HG03039 (cell line): Measurements from ENCODE around the gene CLCN2.

ENCODE experiments used
- ATAC-seq: cut with Tn5 transposase; IDR thresholded peaks from one replicate; pipeline ENCODE4 v1.9.1; 2021; ENCODE audit warnings: mild to moderate bottlenecking, moderate library complexity; ENCODE audit not compliant: unreplicated experiment

The CLCN2 gene

GRCh38 chr3:184381261-184382224 lies 20.1 kb upstream of the CLCN2 start:
- ATAC-seq, result no peak

GRCh38 chr3:184380627-184381260 lies 19.3 kb upstream of the CLCN2 start:
- ATAC-seq, result no peak

- no peak for ATAC-seq
These were observed 18.8 kb upstream of the CLCN2 start for GRCh38 chr3:184380185-184380626.

- no peak for ATAC-seq
These were observed 18.2 kb upstream of the CLCN2 start, which contains the start of gene CHRD for GRCh38 chr3:184379358-184380184. Gene CHRD (plus strand): TSS chr3:184380054. CDS start chr3:184380319, 265 bp downstream.

- no peak for ATAC-seq
These were observed 17.4 kb upstream of the CLCN2 start for GRCh38 chr3:184378651-184379357.

- no peak for ATAC-seq
These were observed 16.6 kb upstream of the CLCN2 start, which contains the start of gene THPO for GRCh38 chr3:184377882-184378445. Gene THPO (minus strand): TSS chr3:184378207. CDS start chr3:184376259, 1,948 bp downstream.

GRCh38 chr3:184377374-184377773 lies 16.0 kb upstream of the CLCN2 start:
- no peak for ATAC-seq

GRCh38 chr3:184375747-184376461 lies 14.5 kb upstream of the CLCN2 start:
- ATAC-seq, result no peak

- ATAC-seq, result no peak
These were observed 12.0 kb upstream of the CLCN2 start for GRCh38 chr3:184373422-184373821.

- no peak for ATAC-seq
These were observed 11.5 kb upstream of the CLCN2 start for GRCh38 chr3:184372911-184373310.

- ATAC-seq, result no peak
These were observed 11.0 kb upstream of the CLCN2 start for GRCh38 chr3:184372296-184372821.

GRCh38 chr3:184371570-184372018 lies 10.2 kb upstream of the CLCN2 start:
- ATAC-seq, result no peak

GRCh38 chr3:184368586-184369183 lies 7.3 kb upstream of the CLCN2 start:
- no peak for ATAC-seq

- no peak for ATAC-seq
These were observed 6.7 kb upstream of the CLCN2 start for GRCh38 chr3:184368116-184368515.

- no peak for ATAC-seq
These were observed 5.3 kb upstream of the CLCN2 start for GRCh38 chr3:184366619-184367289.

GRCh38 chr3:184362668-184363546 lies 1.5 kb upstream of the CLCN2 start:
- ATAC-seq, result peak; percentile 71
